Head of caudate nucleus (tissue), 42 donors: Measurements from ENCODE around the gene ZDHHC3.

Experiments
- DNase-seq, 42 donors: peaks; one replicate each; pipeline versions ENCODE4 v3.0.0 to v3.0.0-alpha.2; 2020 to 2021; ENCODE audit warnings: mixed read lengths in 7 of 42
- intact Hi-C: fragments of 100-400 bp; cut with DNase I; formaldehyde crosslinking; loops from one replicate; pipeline ENCODE4 v1.15.0; 2022

The ZDHHC3 gene

DNA sequence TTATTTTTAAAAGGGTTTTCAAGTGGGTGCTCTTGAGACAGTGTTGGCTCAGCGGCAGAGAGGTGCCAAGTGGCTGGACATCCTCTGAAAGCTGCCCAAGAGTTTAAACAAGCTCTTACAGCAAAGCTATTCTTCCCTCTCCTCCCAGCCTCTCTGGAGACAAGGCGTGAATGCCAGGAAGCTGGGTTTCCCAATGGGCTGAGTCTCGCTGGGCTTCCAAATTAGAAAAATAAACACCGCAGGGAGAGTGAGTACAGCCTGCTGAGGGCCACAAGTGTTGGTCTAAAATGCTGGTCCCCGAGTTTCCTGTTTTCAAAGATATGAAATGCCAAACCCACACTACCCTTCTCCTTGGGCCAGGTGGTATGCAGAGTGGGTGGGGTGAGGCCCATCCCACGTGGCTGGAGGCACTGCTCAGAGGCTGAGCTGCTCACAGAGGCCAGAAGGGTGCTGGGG, 36.4 kb downstream of the ZDHHC3 start:
- DNase-seq: peak in 24 of 42 donors; percentile 9 to 78 (median 36)
- intact Hi-C loops: no loop called here

DNA sequence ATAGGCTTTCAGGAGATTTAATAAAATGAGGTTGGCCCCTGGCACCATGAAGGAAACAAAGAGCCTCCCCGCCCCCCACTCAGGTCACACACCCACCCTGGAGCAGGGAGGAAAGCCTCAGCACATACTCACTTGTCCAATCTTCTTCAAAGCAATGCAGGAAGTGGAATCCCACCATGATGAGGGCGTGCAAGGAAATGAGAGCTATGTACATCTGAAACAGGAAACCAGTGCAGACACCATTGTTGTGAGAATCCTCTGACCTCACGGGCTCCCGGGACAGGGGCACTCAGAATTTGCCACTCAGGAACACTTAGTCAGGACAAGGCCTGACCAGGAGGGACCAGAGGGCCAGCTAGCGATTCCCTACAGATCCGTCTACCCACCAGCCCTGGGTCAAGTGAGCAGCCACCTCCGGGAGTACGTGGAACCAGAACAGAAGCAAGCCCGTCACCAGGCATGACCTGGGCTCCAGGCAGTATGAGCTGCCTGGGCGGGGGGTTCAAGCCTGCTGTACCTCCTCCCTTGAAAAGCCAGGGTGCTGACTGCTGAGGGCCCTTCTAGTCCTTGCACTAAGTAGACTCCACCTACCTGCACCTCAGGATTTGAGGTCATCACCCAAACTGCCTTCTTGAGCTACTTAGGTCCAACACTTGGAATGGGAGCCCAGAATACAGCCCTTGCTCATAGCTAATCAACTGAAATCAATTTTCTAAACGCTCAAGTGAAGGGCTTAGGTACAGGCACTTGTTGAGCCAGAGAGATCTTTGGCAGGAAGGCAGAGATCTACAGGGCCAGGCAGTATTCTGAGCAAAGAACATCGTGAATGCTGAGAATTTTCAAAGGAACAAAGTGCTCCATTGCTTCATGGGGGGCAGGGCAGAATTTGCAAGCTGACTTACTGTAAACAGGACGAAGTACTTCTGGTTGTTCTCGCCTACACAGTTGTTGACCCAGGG, 42.7 kb downstream of the ZDHHC3 start:
- no peak for DNase-seq
- intact Hi-C loops: no loop called here

- intact Hi-C loops: no loop called here
- DNase-seq: no peak
Observed at GRCh38 chr3:44932271-44932670, 43.7 kb downstream of the ZDHHC3 start.

- DNase-seq: no peak
- intact Hi-C loops: no loop called here
Observed at GRCh38 chr3:44931791-44932190, 44.2 kb downstream of the ZDHHC3 start.

GRCh38 chr3:44930911-44931310, 45.1 kb downstream of the ZDHHC3 start:
- intact Hi-C loops: no loop called here
- DNase-seq: no peak

DNA sequence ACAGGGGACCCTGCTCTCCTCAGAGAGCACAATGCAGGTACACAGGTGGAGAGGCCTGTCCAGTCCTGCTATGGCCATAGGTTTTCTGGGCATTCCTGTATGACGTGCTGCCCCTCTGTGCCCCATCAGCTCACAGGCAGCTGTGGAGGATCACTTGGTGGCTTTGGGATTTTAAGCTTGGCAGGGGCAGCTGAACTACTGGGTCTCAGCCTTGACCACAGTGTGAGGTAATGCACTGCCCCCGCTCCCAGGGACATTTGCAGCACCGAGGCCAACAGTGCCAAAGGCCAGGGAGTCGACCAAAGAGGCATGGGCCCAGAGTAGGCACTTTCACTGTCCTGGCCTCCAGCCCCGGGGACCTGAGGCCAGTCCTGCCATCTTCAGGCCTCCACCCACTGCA, 46.2 kb downstream of the ZDHHC3 start:
- DNase-seq: no peak
- intact Hi-C loops: no loop called here

- DNase-seq: no peak
- intact Hi-C loops: no loop called here
Observed at GRCh38 chr3:44927371-44927770, 48.6 kb downstream of the ZDHHC3 start.

DNA sequence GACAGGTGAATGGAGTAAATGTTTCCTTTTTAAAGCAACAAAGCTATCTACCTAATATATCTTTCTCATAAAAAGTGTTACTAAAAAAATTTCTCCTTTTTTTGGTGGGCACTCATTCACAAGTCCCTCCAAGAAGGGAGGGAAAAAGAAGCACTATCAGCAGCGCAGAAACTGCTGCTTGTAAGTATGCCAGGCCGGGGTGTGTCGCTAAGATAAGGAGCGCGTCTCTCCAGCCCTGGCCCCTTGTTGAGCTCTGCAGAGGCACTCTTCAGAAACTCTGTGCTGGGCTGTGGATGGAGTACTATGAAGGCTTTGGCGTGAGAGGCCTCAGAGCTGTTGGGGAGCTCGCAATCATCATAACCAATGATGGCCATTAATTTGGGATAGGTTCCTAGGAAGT, 49.1 kb downstream of the ZDHHC3 start:
- DNase-seq: no peak
- intact Hi-C loops: no loop called here

DNA sequence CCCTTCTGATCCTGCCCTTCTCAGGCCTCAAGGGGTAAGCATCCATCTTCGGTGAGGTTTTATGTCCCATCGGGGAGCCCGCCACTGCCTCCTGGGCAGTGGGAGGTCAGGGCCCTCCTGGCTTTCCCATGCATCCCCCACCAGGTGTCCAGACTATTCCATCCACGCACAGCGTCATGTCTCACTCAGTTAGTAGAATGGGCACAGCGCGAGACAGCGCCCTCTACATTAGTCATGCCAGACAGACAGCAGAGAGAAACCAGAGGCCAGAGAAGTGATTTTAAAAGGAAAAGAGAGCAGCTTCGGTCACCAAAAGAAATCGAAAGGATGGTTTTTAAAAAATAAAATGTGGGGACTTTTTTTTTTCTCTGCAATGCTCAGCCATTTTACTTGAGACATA, 49.8 kb downstream of the ZDHHC3 start:
- no peak for DNase-seq
- intact Hi-C loops: no loop called here

DNA sequence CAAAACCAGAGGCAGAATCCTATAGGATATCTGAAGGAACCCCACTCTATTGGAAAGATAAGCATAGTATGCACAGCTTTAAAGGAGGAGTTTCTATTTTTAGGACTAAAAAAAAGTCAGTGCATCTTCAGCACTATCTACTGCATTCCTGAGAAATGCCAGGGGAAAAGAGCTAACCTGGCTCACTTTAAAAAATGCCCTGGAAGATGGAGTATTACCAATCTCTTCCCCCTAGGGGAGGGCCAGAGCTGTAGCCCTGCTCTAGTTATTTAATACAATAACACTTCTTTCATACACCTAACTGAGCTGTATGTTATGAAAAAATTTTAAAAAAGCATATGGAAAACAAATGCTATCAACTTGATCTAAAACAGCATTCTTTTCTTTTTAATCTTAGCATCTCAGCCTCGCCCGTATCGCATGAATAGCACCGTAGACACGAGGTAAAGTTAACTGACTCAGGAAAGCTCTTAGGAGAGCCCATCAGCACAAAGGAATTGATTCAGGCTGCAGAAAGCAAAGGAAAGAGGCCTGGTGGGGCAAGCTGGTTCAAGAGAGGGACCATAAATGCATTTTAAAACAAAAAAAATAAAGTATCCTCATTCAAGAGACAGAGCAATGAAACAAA, 51.4 kb downstream of the ZDHHC3 start:
- DNase-seq: no peak
- intact Hi-C loops: no loop called here

DNA sequence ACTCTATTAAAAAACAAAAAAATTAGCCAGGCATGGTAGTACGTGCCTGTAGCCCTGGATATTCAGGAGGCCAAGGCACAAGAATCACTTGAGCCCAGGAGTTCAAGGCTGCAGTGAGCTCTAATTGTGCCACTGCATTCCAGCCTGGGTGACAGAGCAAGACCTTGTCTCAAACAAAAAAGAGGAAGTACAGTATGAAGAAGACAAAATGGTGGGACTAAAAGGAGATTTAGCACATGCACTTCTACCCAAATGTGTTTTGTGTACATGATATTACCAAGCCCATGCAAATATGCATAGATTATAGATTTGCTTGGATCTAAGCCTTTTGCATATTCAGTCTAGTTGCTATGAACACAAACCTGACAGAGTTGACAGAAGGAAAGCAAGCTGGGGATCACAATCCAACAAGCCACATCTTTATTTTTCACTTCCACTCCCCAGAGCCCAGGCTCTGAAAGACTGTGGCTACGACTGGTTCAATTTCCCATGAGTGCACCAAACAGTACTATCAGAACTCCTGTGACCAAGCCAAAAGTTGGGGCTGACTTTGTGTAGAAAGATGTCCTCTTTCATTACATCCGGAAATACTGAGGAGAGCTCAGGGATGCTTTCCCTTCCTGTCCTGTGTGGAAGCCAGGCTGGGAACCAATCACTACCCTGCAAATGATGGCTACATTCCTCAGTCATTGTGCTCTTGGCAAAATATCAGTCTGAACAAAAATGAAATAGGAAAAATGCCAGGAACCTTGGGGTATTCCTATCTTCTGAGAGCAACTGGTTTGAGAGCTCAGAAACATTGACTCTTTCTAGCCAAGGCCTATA, 52.1 kb downstream of the ZDHHC3 start:
- intact Hi-C loops: no loop called here
- no peak for DNase-seq

- intact Hi-C loops: no loop called here
Observed at GRCh38 chr3:44920081-44920480, 55.9 kb downstream of the ZDHHC3 start.

DNA sequence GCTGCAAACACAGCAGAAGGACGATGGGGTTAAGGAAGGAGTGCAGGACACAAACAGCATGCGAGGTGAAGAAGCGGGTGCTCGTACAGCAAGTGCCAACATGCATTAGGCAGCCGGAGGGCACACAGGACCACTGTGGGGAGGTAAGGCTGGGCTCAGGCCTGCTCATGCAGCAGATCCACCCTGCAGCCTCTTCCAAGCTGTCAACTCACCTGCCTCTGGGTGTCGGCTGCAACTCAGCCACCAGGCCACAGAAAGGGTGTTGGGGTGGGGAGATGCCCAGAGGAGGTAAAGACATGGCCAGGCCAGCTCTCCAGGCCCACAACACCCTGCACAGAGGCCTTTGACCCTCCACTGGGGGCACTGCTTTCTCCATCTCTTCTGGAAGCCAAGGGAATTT, 57.4 kb downstream of the ZDHHC3 start:
- no peak for DNase-seq
- intact Hi-C loops: loop anchor here (10.0 kb wide), 1 partner anchor 384 kb away; no protein-coding TSS in a partner anchor

More at GRCh38 chr3:44920081-44920480, 55.9 kb downstream of the ZDHHC3 start:
- DNase-seq: peak in 7 of 42 donors; percentile 7 to 49 (median 31)

- DNase-seq: no peak
- intact Hi-C loops: loop anchor here (10.0 kb wide), 1 partner anchor 383 kb away; no protein-coding TSS in a partner anchor
Observed at GRCh38 chr3:44918087-44918486, 57.9 kb downstream of the ZDHHC3 start.

DNA sequence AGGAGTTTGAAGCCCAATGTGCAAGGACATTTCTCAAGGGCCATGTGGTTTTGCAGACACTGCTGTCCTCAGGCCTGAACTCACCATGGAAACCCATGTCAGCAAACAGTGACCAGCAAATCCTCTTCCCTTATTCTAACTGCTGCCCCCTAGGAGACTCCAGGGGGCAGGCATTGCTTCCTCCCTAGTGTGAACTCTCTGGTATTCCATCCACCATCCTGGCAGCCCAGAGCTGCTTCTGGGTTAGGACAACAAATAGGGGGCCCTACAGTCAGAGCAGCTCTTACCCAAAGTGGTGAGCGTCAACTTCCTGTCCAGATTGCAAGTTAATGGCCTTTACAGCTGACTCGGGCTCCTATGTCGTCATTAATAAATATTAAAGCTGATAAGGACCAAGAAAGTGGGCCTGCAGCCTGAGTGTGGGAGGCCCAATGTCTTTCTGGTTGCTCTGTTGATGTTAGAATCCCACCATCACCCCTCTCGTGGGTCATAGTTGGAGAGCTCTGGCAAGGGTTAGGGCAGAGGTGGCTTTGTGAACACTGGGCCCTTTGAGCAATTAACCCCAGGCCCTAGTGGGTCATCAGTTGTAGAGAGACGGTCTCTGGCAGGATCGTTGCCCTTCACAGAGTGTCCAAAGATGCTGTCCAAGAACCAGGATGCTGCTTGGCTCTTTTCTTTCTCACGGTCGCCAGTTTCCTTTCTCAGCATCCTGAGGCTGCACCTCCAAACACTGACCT, 60.1 kb downstream of the ZDHHC3 start:
- no peak for DNase-seq
- intact Hi-C loops: loop anchor here (10.0 kb wide), 1 partner anchor 381 kb away; no protein-coding TSS in a partner anchor

DNA sequence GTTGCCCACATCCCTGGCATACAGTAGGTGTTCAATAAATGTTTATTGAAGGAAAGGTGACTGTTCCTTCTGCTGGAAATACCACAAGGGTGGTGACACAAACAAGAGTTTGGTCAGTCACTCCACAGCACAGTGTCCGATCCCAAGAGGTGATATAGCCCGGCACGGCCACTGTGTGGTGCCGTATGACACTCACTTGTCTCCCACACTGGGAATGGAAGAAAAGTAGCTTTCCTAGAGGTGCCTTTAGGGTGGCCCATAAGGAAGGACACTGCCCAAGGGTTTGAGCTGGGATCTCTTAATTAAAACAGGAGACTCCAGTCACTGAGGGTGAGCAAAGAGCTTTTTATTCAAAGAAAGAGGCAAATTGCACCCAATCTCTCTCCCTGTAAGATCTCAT, 61.0 kb downstream of the ZDHHC3 start:
- intact Hi-C loops: loop anchor here (10.0 kb wide), 1 partner anchor 380 kb away; no protein-coding TSS in a partner anchor
- peak in 2 of 42 donors; percentile 16 to 20 for DNase-seq

GRCh38 chr3:44913868-44914468, 62.0 kb downstream of the ZDHHC3 start:
- DNase-seq: peak; percentile 30 to 86 (median 70)
- intact Hi-C loops: loop anchor here (10.0 kb wide), 1 partner anchor 379 kb away; no protein-coding TSS in a partner anchor

GRCh38 chr3:44910693-44911092, 65.3 kb downstream of the ZDHHC3 start:
- intact Hi-C loops: loop anchor here (10.0 kb wide), 1 partner anchor 376 kb away; no protein-coding TSS in a partner anchor
- no peak for DNase-seq
